T-helper 2 cell treated with Interferon-gamma antibody and Interleukin-4, amounts not matched to agents 5 μg/mL and 100 μg/mL, for 36 hours (primary cell): ENCODE data around the gene SLC4A4.

Source experiments
- DNase-seq: peaks from one replicate; pipeline ENCODE4 v3.0.0; 2021; ENCODE audit warnings: low spot score
- H3K27ac Mint-ChIP-seq: one replicate; pipeline ENCODE4 v1.8.0; 2021; ENCODE audit warnings: mild to moderate bottlenecking, mixed read lengths
- H3K27me3 Mint-ChIP-seq: one replicate; pipeline ENCODE4 v1.8.0; 2021; ENCODE audit warnings: low read depth, mixed read lengths
- H3K36me3 Mint-ChIP-seq: one replicate; pipeline ENCODE4 v1.8.0; 2021; ENCODE audit warnings: low read depth, mixed read lengths
- H3K4me1 Mint-ChIP-seq: one replicate; pipeline ENCODE4 v1.8.0; 2021; ENCODE audit warnings: low read depth, mixed read lengths
- H3K4me3 Mint-ChIP-seq: one replicate; pipeline ENCODE4 v1.8.0; 2022; ENCODE audit warnings: mild to moderate bottlenecking, moderate library complexity, mixed read lengths
- H3K9me3 Mint-ChIP-seq: one replicate; pipeline ENCODE4 v1.8.0; 2021; ENCODE audit warnings: mixed read lengths

SLC4A4 gene

GRCh38 chr4:71333960-71334359 is 4.9 kb upstream of the SLC4A4 start:
- no peak overlapping the region for H3K27ac Mint-ChIP-seq

DNA sequence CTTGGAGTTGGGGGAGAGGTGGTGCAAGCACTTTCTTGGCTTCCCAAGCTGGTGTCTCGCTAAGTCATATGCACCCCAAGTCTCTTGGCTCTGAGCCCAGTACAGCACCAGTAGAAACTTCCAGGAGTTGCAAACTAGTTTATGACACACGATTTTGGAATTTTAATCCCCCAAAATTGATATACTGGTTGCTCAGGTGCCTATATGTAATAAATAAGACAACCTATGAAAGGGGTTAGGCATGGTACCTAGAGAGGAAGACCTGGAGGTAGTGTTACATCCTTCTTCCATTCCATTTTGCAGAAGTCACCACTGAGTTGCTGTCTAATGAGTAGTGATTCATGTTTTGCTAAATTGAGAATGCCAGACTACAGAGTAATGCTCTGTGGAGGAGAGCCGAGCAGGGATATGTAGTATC is 4.3 kb upstream of the SLC4A4 start:
- no peak overlapping the region for H3K4me3 Mint-ChIP-seq
- H3K4me1 Mint-ChIP-seq = peaks cover 10% of the 10 kb centered on the region
- no peak for DNase-seq
- H3K9me3 Mint-ChIP-seq = no peaks in the 10 kb centered on the region
- H3K27ac Mint-ChIP-seq = no peak overlapping the region
- no peaks in the 10 kb centered on the region for H3K36me3 Mint-ChIP-seq
- peaks cover 4% of the 10 kb centered on the region for H3K27me3 Mint-ChIP-seq

More at GRCh38 chr4:71333960-71334359, 4.9 kb upstream of the SLC4A4 start:
- Mint-ChIP-seq H3K4me1 (peaks cover 7% of the 10 kb centered on the region), H3K27me3 (peaks cover 3% of the 10 kb centered on the region), H3K4me3 (no peak overlapping the region), H3K36me3 (no peaks in the 10 kb centered on the region), H3K9me3 (no peaks in the 10 kb centered on the region)
- no peak for DNase-seq

DNA sequence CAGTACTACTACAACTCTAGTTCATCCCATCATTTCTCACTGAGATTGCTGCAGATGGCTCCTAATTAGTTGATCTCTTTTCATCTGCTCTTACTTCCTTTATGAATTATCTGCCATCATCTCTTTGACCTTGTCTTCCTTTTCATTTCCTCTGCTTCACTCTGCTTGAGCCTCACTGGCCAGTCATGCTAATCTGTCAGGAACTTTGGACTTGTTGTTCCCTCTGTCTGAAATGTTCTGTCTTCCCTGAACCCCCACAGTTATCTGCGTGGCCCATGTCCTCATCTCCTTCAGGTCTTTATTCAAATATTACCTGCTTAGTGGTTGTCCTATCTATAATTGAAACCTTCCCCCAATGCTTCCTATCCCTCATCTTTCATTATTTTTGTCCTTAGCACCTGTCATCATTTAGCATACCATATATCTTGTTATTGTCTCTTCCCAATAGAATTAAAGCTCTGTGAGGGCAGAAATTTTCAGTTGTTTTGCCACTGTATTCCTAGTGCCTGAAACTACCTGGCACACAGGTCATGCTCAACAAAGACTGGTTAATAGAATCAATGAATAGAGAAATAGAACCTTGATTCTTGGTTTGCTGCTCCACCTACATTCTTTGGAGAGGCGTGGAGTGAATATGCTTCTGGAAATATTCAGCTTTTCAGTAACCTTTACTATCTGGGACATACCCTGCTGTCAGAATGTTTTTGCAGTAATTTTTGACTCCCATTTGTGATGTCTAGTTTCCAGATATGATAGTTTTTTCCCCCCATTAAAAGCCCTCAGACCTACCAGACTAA is 5.0 kb downstream of the SLC4A4 start:
- Mint-ChIP-seq H3K9me3 (no peaks in the 10 kb centered on the region), H3K36me3 (no peaks in the 10 kb centered on the region), H3K27ac (no peak overlapping the region), H3K4me1 (peaks cover 4% of the 10 kb centered on the region), H3K27me3 (peaks cover 7% of the 10 kb centered on the region), H3K4me3 (no peak overlapping the region)
- DNase-seq = no peak

GRCh38 chr4:71346710-71347109 is 7.9 kb downstream of the SLC4A4 start:
- Mint-ChIP-seq H3K27ac (no peak overlapping the region), H3K36me3 (no peaks in the 10 kb centered on the region), H3K9me3 (no peaks in the 10 kb centered on the region), H3K27me3 (peaks cover 5% of the 10 kb centered on the region), H3K4me3 (no peak overlapping the region), H3K4me1 (no peaks in the 10 kb centered on the region)
- DNase-seq = no peak

DNA sequence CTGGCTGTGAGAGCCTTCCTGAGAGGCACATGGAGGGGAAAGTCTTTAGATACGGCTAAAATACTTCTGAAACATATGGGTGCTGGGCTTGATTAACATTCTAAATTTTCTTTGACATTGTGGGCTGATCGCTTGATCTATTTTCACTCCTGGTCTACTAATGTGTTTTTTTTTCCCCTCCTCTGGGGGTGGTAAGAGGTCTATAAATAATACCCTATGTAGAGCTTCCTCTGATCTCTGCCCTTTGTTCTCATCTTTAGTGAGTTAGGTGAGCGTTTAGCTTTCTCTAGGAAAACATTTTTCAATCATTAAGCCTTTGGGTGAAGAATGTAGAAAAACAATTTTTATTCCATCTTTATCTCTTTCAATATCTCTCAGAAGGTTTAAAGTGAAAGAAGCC is 9.8 kb downstream of the SLC4A4 start:
- Mint-ChIP-seq H3K4me3 (no peak overlapping the region), H3K4me1 (no peaks in the 10 kb centered on the region), H3K27ac (no peak overlapping the region), H3K9me3 (no peaks in the 10 kb centered on the region), H3K36me3 (no peaks in the 10 kb centered on the region), H3K27me3 (peaks cover 3% of the 10 kb centered on the region)
- no peak for DNase-seq

- Mint-ChIP-seq H3K27me3 (no peaks in the 10 kb centered on the region), H3K4me3 (no peak overlapping the region), H3K36me3 (no peaks in the 10 kb centered on the region), H3K27ac (no peak overlapping the region), H3K9me3 (no peaks in the 10 kb centered on the region), H3K4me1 (peaks cover 1% of the 10 kb centered on the region)
- no peak for DNase-seq
These were observed 16.2 kb downstream of the SLC4A4 start for GRCh38 chr4:71355045-71355444.

GRCh38 chr4:71355971-71356370 is 17.2 kb downstream of the SLC4A4 start:
- Mint-ChIP-seq H3K9me3 (no peaks in the 10 kb centered on the region), H3K27me3 (no peaks in the 10 kb centered on the region), H3K36me3 (no peaks in the 10 kb centered on the region), H3K4me3 (no peak overlapping the region), H3K4me1 (peaks cover 1% of the 10 kb centered on the region), H3K27ac (no peak overlapping the region)
- no peak for DNase-seq

DNA sequence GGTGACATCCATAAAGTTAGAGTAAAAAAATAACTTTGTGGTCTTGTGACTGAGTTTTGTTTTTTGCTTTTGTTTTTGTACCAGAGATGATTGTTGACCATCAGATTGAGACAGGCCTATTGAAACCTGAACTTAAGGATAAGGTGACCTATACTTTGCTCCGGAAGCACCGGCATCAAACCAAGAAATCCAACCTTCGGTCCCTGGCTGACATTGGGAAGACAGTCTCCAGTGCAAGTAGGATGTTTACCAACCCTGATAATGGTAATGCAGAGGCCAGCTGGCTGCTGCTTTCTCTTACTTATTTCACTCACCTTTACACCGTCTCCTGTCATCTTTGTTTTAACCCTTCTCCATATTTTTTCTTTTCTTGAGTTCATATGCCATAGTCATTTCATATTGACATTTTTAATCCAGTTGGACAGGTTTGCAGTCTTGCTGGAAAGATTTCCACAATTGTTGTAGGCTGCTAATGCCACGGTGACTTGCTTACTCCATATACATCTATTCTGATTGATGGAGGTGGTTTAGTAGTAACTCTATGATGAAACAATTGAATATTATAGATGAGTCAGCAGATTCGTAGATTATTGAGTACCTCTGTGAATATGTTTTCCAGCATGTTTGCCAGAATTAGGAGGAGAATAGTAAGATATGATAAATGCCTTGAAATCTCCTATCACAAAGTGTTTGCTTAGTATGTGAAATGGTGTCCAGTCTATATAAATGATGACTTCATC is 18.3 kb downstream of the SLC4A4 start:
- H3K27me3 Mint-ChIP-seq = no peaks in the 10 kb centered on the region
- H3K9me3 Mint-ChIP-seq = no peaks in the 10 kb centered on the region
- no peak overlapping the region for H3K4me3 Mint-ChIP-seq
- DNase-seq = no peak
- H3K4me1 Mint-ChIP-seq = peaks cover 1% of the 10 kb centered on the region
- H3K27ac Mint-ChIP-seq = no peak overlapping the region
- no peaks in the 10 kb centered on the region for H3K36me3 Mint-ChIP-seq

DNA sequence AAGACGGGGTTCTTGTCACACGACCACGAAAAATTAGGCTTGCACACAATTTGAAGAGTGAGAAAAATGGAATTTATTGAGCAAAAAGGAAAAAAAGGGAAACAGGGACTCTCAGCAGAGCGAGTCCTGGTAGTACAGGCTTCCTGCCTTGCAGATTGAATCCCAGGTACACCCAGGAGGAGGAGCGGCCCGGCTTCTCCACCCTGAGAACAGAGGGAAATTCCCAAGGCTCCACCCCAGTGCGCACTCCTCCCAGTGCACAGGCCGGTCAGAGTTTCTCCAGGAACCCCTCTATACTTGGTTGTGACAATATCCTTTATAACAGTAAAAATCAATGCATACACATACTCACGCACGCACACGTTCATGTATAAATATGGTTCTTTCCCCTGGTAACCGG is 22.0 kb downstream of the SLC4A4 start:
- H3K4me3 Mint-ChIP-seq = no peak overlapping the region
- no peaks in the 10 kb centered on the region for H3K9me3 Mint-ChIP-seq

DNA sequence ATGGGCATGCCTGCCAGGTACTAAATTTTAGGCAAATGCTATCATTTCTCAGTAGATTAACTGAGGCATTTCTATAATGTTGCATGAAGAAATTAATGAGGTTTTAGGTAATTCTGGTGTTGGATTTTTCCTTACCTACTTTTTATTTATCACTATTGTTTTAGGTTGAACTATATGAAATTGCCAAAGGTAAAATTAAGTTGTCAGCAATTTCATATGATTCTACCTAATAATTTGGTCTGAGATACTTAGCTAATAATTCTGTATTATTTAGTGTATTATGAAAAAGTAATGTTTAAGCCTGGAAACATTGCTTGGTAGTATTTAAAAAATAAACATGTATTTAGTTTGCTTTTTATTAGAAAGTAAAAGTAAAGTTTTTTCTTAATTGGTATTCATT is 22.7 kb downstream of the SLC4A4 start:
- H3K9me3 Mint-ChIP-seq = no peaks in the 10 kb centered on the region
- H3K27ac Mint-ChIP-seq = no peak overlapping the region
- no peaks in the 10 kb centered on the region for H3K27me3 Mint-ChIP-seq
- DNase-seq = no peak
- H3K4me3 Mint-ChIP-seq = no peak overlapping the region
- H3K36me3 Mint-ChIP-seq = no peaks in the 10 kb centered on the region
- peaks cover 1% of the 10 kb centered on the region for H3K4me1 Mint-ChIP-seq

More for the DNA sequence above, 22.0 kb downstream of the SLC4A4 start:
- no peaks in the 10 kb centered on the region for H3K27me3 Mint-ChIP-seq
- no peak overlapping the region for H3K27ac Mint-ChIP-seq
- no peak for DNase-seq
- H3K36me3 Mint-ChIP-seq = no peaks in the 10 kb centered on the region
- peaks cover 1% of the 10 kb centered on the region for H3K4me1 Mint-ChIP-seq

DNA sequence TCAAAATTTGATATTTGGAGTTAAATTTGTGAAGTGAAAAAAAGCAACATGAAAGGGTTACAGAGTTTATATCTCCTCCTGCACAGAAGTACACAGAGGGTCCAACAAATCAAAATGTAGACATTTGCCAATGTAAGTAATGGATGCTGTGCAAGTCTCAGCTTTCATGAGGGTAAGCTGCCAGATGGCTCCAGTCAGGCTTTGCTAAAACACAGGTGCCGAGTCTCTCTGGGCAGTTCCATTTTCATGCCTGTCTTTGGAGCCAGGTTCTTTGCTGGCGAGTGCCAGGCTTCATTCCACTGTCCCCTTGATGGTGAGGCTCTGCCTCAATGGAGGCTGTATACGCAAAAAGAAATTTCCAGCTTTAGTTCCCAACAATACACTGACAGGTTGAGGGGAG is 27.9 kb downstream of the SLC4A4 start:
- DNase-seq = no peak
- H3K4me1 Mint-ChIP-seq = no peaks in the 10 kb centered on the region
- no peaks in the 10 kb centered on the region for H3K36me3 Mint-ChIP-seq
- no peak overlapping the region for H3K4me3 Mint-ChIP-seq
- H3K27ac Mint-ChIP-seq = no peak overlapping the region
- no peaks in the 10 kb centered on the region for H3K27me3 Mint-ChIP-seq
- no peaks in the 10 kb centered on the region for H3K9me3 Mint-ChIP-seq

DNA sequence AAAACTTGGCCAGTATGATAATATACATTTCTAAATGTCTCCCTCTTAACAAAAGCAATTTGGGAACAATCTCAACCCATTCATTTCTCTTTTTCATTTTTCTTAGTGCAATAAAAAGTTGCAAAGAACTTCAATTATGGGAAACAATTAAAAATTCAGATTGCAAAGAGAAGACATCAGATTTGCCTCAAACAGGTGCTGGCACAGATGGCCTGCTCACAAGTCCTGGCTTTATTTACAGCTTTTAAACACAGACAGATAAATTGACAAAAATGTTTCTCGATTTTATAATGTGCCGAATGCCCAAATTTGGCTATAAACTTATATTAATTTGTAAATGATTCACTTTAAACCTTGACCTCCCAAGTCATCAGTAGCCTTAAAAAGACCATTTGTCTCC is 28.7 kb downstream of the SLC4A4 start:
- Mint-ChIP-seq H3K4me1 (no peaks in the 10 kb centered on the region), H3K4me3 (no peak overlapping the region), H3K27me3 (no peaks in the 10 kb centered on the region), H3K9me3 (no peaks in the 10 kb centered on the region), H3K27ac (no peak overlapping the region), H3K36me3 (no peaks in the 10 kb centered on the region)
- no peak for DNase-seq

- no peak overlapping the region for H3K27ac Mint-ChIP-seq
- no peak for DNase-seq
- no peaks in the 10 kb centered on the region for H3K36me3 Mint-ChIP-seq
- H3K9me3 Mint-ChIP-seq = no peaks in the 10 kb centered on the region
- no peaks in the 10 kb centered on the region for H3K27me3 Mint-ChIP-seq
- H3K4me1 Mint-ChIP-seq = no peaks in the 10 kb centered on the region
- no peak overlapping the region for H3K4me3 Mint-ChIP-seq
These were observed 30.1 kb downstream of the SLC4A4 start for GRCh38 chr4:71368906-71369305.

DNA sequence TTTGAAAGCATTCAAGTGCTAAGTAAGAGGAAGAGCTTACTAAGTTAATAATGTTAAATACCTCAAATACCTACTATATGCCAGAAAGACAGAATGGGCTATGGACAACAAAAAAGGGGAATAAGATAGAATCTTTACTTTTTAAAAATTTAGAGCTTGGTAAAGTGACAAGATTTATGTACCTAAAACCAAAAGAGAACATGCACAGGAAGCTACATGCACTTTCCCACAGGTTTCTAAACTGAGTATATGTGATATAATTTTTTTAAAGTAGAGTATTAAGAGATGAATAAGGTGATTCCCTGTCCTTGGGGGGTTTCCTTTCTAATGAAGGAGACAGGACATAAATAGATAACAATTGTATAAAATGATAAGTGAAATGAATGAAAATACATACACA is 30.7 kb downstream of the SLC4A4 start:
- Mint-ChIP-seq H3K27ac (no peak overlapping the region), H3K36me3 (no peaks in the 10 kb centered on the region), H3K4me1 (no peaks in the 10 kb centered on the region), H3K9me3 (no peaks in the 10 kb centered on the region), H3K4me3 (no peak overlapping the region), H3K27me3 (no peaks in the 10 kb centered on the region)
- DNase-seq = no peak
